ENCODE results near the gene RERE.

DNA sequence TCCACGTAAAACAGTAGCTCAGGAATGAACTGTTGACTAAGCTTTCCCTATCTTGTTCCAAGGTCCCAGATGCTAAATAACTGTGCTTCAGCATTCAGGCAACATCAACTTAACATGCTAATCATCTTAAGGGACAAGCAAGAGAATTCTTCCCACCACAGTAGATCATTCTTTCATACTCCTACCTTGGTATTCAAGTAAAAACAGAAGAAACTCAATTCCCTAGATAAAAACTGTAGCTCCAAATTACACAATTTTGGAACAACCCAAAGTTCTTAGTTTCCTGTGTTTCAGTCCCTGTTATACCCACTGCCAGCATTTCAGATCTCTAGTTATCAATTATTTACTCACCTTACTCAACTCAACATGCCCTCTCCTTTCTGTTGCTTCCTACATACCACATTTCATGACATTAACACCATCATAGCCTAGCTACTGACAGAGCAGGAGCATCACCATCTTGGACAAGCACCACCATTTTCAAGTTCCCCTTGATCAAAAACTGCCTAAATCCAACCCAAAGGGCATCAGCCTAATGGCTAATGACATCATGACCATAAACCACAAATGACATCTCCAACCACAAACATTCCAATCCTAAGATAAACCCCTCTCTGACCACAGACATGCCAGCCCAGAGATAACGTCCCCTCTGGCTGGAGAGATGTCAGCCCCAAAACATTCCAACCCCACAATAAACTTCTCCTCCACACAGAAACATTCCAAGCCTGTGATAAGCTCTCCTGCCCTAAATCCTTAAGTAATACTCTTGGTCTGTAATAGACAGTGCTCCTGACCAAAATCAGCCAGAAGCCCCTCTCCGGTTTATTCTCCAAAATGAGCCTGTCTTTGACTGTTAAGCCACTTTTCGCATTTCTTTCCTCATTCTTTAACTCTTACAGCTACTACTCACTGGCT is 191.2 kb downstream of the RERE start:
- TF ChIP-seq, protein P1, sequence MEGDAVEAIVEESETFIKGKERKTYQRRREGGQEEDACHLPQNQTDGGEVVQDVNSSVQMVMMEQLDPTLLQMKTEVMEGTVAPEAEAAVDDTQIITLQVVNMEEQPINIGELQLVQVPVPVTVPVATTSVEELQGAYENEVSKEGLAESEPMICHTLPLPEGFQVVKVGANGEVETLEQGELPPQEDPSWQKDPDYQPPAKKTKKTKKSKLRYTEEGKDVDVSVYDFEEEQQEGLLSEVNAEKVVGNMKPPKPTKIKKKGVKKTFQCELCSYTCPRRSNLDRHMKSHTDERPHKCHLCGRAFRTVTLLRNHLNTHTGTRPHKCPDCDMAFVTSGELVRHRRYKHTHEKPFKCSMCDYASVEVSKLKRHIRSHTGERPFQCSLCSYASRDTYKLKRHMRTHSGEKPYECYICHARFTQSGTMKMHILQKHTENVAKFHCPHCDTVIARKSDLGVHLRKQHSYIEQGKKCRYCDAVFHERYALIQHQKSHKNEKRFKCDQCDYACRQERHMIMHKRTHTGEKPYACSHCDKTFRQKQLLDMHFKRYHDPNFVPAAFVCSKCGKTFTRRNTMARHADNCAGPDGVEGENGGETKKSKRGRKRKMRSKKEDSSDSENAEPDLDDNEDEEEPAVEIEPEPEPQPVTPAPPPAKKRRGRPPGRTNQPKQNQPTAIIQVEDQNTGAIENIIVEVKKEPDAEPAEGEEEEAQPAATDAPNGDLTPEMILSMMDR (IDR thresholded peaks at IDR 0.05; ENCODE audit: low read depth, low read length, poor library complexity, severe bottlenecking), result no peak
- TF ChIP-seq EZH2phosphoT487 (IDR thresholded peaks at IDR 0.05; ENCODE audit: borderline replicate concordance, low read length), result no peak
